ENCODE data around the gene EGFL6. TPM values are rescaled to one million over a fixed set of nuclear protein-coding genes. Genes with fewer than 3 reads are reported as not detected.

Gene EGFL6
- total RNA-seq, 2 experiments from 2014 or later, result not detected

DNA sequence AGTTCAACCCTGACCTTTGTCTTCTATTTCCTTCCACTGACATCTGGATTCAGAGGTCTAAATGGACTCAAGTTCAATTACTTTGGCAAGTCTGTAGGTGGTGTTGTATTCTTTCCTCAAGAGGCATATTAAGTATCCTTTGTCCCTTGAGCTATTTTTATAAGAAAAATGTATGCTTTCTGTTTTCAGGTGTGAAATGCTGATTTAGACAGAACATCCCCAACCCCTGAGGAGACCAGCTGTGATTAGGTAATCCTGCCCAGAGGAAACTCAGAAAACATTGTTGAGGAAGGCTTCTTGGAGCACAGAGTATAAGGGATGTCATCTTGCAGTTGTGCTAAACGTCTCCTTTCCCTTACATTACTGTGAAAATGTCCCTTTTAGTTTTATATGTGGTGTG is 46.6 kb upstream of the EGFL6 start:
- no peaks in the 10 kb centered on the region for H3K9me2 ChIP-seq (ENCODE audit: insufficient read depth, low read length)
- intact Hi-C loops (cut with micrococcal nuclease; ENCODE audit: unreplicated experiment), result no loop called here
- no peaks in the 10 kb centered on the region for H3K4me1 ChIP-seq (ENCODE audit: insufficient read depth, low read length, poor library complexity, severe bottlenecking)
- DNase-seq (ENCODE audit: low spot score), result no peak
- H3K27ac ChIP-seq (ENCODE audit: low read depth, low read length, poor library complexity, severe bottlenecking), result no peak overlapping the region
- no peaks in the 10 kb centered on the region for H3K36me3 ChIP-seq (ENCODE audit: insufficient read depth, low read length)
- TF ChIP-seq, protein P1, sequence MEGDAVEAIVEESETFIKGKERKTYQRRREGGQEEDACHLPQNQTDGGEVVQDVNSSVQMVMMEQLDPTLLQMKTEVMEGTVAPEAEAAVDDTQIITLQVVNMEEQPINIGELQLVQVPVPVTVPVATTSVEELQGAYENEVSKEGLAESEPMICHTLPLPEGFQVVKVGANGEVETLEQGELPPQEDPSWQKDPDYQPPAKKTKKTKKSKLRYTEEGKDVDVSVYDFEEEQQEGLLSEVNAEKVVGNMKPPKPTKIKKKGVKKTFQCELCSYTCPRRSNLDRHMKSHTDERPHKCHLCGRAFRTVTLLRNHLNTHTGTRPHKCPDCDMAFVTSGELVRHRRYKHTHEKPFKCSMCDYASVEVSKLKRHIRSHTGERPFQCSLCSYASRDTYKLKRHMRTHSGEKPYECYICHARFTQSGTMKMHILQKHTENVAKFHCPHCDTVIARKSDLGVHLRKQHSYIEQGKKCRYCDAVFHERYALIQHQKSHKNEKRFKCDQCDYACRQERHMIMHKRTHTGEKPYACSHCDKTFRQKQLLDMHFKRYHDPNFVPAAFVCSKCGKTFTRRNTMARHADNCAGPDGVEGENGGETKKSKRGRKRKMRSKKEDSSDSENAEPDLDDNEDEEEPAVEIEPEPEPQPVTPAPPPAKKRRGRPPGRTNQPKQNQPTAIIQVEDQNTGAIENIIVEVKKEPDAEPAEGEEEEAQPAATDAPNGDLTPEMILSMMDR (conservative IDR thresholded peaks at IDR 0.05; ENCODE audit: low read length), result no peak
- ChIA-PET CTCF (ENCODE audit: unreplicated experiment) (no interaction called here), POLR2A (interaction anchor here (0.8 kb wide), 1 partner anchor 100 kb away, joined by 4 read pairs; no protein-coding TSS in a partner anchor)
- no peak overlapping the region for H2AFZ ChIP-seq (ENCODE audit: low read length)
- H3K79me2 ChIP-seq (ENCODE audit: insufficient read depth, low read depth, low read length), result no peaks in the 10 kb centered on the region
- H4K20me1 ChIP-seq (ENCODE audit: insufficient read depth, low read length), result no peaks in the 10 kb centered on the region
- H3K4me3 ChIP-seq (ENCODE audit: low read depth, low read length, poor library complexity, severe bottlenecking), result no peak overlapping the region
- BruUV-seq (replicated peaks), result no TSS peak
- H3K4me2 ChIP-seq (ENCODE audit: low read length), result no peak overlapping the region
- no peaks in the 10 kb centered on the region for H3K9me3 ChIP-seq (ENCODE audit: low read length)

DNA sequence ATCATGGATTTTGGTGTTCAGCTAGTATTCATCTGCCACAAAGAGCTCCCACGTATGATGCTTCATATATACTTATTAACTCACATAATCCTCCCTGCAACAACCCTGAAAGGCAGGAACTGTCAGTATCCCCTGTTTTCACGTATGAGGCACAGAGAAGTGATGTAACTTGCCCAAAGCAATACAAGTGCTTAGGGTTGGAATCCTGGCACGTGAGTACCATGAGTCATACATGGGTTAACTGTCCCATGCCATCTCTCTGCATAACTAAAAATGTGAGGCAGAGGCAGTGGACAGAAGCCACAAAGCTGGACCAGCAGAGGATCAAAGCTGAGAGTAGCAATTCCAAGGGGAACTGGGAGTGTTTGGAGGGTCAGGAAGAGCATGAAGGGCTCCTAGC is 35.7 kb upstream of the EGFL6 start:
- no peaks in the 10 kb centered on the region for H3K4me1 ChIP-seq (ENCODE audit: insufficient read depth, low read length, poor library complexity, severe bottlenecking)
- POLR2A ChIA-PET, result interaction anchor here (0.8 kb wide), 2 partner anchors 12 to 362 kb away, joined by 3 to 4 read pairs; no protein-coding TSS in a partner anchor
- no peak overlapping the region for H3K4me2 ChIP-seq (ENCODE audit: low read length)
- TF ChIP-seq, protein P1 (conservative IDR thresholded peaks at IDR 0.05; ENCODE audit: low read length), result no peak
- no peak for TF ChIP-seq EZH2phosphoT487 (IDR thresholded peaks at IDR 0.05; ENCODE audit: borderline replicate concordance, low read depth, low read length)
- no peak for DNase-seq (ENCODE audit: low spot score)
- H3K36me3 ChIP-seq (ENCODE audit: insufficient read depth, low read length), result no peaks in the 10 kb centered on the region
- BruUV-seq (replicated peaks), result no TSS peak
- intact Hi-C loops (cut with micrococcal nuclease; ENCODE audit: unreplicated experiment), result no loop called here
- no peaks in the 10 kb centered on the region for H3K79me2 ChIP-seq (ENCODE audit: insufficient read depth, low read depth, low read length)
- no peaks in the 10 kb centered on the region for H3K9me3 ChIP-seq (ENCODE audit: low read length)
- no peak overlapping the region for H3K4me3 ChIP-seq (ENCODE audit: low read depth, low read length, poor library complexity, severe bottlenecking)
- H3K9me2 ChIP-seq (ENCODE audit: insufficient read depth, low read length), result no peaks in the 10 kb centered on the region
- CTCF ChIA-PET (ENCODE audit: unreplicated experiment), result no interaction called here
- no peak overlapping the region for H3K27ac ChIP-seq (ENCODE audit: low read depth, low read length, poor library complexity, severe bottlenecking)
- H4K20me1 ChIP-seq (ENCODE audit: insufficient read depth, low read length), result no peaks in the 10 kb centered on the region
- H2AFZ ChIP-seq (ENCODE audit: low read length), result no peak overlapping the region

DNA sequence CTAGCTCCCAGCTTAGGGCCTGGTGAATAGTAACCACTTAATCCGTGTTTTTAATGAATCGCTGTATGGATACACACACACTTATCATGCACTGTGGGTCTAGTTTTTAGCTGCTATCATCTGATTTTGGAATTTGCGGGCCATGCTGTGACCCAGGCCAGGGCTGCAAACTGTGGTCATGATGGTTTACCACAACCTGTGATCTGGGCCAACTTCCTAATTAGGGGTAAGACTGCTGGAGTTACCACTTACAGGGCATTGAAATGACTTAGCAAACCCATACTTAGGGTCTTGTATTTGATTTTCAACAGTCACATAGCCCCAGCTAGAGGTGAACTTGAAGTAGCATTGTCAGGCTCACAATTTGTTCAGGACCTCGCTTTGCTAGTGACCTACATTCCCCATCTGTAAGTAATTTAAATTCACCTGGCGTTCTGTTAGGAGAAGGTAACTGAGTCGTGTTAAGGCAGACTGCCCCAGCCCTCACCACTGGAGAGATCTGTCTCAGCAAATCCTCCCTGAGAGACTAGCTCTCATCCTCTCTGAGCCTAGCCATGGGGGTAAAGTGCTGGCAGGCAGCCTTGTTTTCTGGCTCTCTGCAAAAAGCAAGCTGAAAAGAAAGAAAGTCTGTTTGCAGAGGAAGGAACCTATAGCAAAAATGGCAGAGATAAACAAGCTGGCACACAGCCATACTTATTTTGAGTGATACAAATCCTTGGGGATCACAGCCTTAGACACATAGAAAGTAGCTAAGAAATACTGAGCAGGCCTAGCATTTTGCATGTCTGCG is 33.8 kb upstream of the EGFL6 start:
- H3K4me1 ChIP-seq (ENCODE audit: insufficient read depth, low read length, poor library complexity, severe bottlenecking), result no peaks in the 10 kb centered on the region
- H3K36me3 ChIP-seq (ENCODE audit: insufficient read depth, low read length), result no peaks in the 10 kb centered on the region
- H4K20me1 ChIP-seq (ENCODE audit: insufficient read depth, low read length), result no peaks in the 10 kb centered on the region
- H3K9me3 ChIP-seq (ENCODE audit: low read length), result no peaks in the 10 kb centered on the region
- TF ChIP-seq, protein P1 (conservative IDR thresholded peaks at IDR 0.05; ENCODE audit: low read length), result no peak
- TF ChIP-seq EZH2phosphoT487 (IDR thresholded peaks at IDR 0.05; ENCODE audit: borderline replicate concordance, low read depth, low read length), result no peak
- no peak overlapping the region for H2AFZ ChIP-seq (ENCODE audit: low read length)
- H3K4me2 ChIP-seq (ENCODE audit: low read length), result no peak overlapping the region
- intact Hi-C loops (cut with micrococcal nuclease; ENCODE audit: unreplicated experiment), result no loop called here
- H3K9me2 ChIP-seq (ENCODE audit: insufficient read depth, low read length), result no peaks in the 10 kb centered on the region
- CTCF ChIA-PET (ENCODE audit: unreplicated experiment), result no interaction called here
- DNase-seq (ENCODE audit: low spot score), result no peak
- no peak overlapping the region for H3K4me3 ChIP-seq (ENCODE audit: low read depth, low read length, poor library complexity, severe bottlenecking)
- POLR2A ChIA-PET, result no interaction called here
- no TSS peak for BruUV-seq (replicated peaks)
- no peak overlapping the region for H3K27ac ChIP-seq (ENCODE audit: low read depth, low read length, poor library complexity, severe bottlenecking)
- no peaks in the 10 kb centered on the region for H3K79me2 ChIP-seq (ENCODE audit: insufficient read depth, low read depth, low read length)

Measured in OCI-LY7 (cell line).